SIG-M5 treated with dmso at 0.1 percent for 504 hours (cell line): ENCODE measurements around the gene SBF1.

Source experiments
- DNase-seq: peaks from one replicate; lab custom pipeline; 2025; ENCODE audit not compliant: unreplicated experiment; lab: John Stamatoyannopoulos, UW

The SBF1 gene

GRCh38 chr22:50507421-50507990 is 32.7 kb upstream of the SBF1 start, which contains the start of gene LMF2:
TSS of gene LMF2 (minus strand) at chr22:50507702. CDS start at chr22:50507675, 27 bp downstream.
- no peak for DNase-seq

GRCh38 chr22:50506611-50507420 is 32.0 kb upstream of the SBF1 start:
- no peak for DNase-seq

GRCh38 chr22:50505776-50506610 is 31.2 kb upstream of the SBF1 start:
- DNase-seq: no peak

GRCh38 chr22:50505276-50505775 is 30.5 kb upstream of the SBF1 start:
- no peak for DNase-seq

- DNase-seq: no peak
Observed at GRCh38 chr22:50504369-50505211, 29.8 kb upstream of the SBF1 start.

- DNase-seq: no peak
Observed at GRCh38 chr22:50503475-50504145, 28.8 kb upstream of the SBF1 start.

- DNase-seq: no peak
Observed at GRCh38 chr22:50502628-50503474, 28.0 kb upstream of the SBF1 start.

- no peak for DNase-seq
Observed at GRCh38 chr22:50502096-50502495, 27.3 kb upstream of the SBF1 start.

GRCh38 chr22:50500452-50500851 is 25.6 kb upstream of the SBF1 start:
- DNase-seq: no peak

GRCh38 chr22:50498322-50498890 is 23.6 kb upstream of the SBF1 start:
- DNase-seq: peak; percentile 64

- no peak for DNase-seq
Observed at GRCh38 chr22:50497093-50497492, 22.3 kb upstream of the SBF1 start.

GRCh38 chr22:50490531-50491308 is 15.9 kb upstream of the SBF1 start:
- DNase-seq: no peak

- DNase-seq: no peak
Observed at GRCh38 chr22:50489363-50490243, 14.8 kb upstream of the SBF1 start.

GRCh38 chr22:50488886-50489285 is 14.1 kb upstream of the SBF1 start:
- no peak for DNase-seq

- DNase-seq: no peak
Observed at GRCh38 chr22:50488006-50488677, 13.3 kb upstream of the SBF1 start.

- DNase-seq: no peak
Observed at GRCh38 chr22:50487290-50488005, 12.6 kb upstream of the SBF1 start.
